IPS-18c (cell line): ENCODE results near the gene CACNA1A.

Experiments
- H3K4me3 ChIP-seq: 2 replicates; pipeline ENCODE4 v1.7.0; 2013; ENCODE audit warnings: low read depth, mild to moderate bottlenecking, low read length, moderate library complexity; ENCODE audit not compliant: insufficient read depth
- H3K9me3 ChIP-seq: one replicate; pipeline ENCODE4 v1.6.1; 2013; ENCODE audit warnings: mild to moderate bottlenecking, low read length, moderate library complexity; ENCODE audit not compliant: control insufficient read depth, insufficient read depth

The CACNA1A gene

DNA sequence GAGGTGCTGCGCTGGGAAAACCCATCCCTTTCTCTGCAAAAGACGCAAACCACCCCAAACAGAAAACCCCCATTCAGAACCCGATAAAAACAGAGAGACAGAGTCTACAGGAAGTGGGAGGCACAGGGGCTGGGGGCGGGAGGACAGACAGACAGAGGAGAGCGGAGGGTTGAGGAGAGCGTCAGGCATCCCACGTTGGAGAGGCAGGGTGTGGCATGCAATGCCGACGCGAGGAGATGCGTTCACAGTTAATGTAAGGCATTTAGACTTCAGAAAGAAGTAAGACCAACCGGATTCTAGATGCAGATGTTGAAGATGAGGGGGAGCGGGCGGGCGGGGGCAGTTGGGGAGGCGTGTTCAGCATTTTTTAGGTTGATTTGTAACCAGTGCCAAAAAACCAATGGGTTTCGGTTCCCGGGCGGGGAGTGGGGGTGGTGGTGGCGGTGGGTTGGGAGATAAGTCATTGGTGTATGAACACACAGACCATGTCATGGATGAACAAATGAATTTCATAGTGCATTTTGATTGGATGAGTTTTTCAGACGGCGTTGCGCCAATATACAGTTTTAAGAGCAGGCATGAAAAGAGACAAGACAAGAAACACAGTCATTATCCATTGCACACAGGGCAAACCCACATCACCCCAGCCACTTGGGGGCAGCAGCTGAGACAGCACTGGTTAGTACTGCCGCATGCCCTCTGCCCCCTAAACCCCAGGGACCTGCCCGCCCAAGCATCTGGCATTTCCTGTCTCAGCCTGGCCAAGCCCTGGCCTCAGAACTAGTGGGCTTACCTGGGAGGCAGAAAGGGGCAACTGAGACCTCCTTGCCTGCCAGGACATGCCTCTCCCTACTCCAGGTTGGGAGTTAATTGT, 264.8 kb downstream of the CACNA1A start:
- no peak overlapping the region for H3K4me3 ChIP-seq

DNA sequence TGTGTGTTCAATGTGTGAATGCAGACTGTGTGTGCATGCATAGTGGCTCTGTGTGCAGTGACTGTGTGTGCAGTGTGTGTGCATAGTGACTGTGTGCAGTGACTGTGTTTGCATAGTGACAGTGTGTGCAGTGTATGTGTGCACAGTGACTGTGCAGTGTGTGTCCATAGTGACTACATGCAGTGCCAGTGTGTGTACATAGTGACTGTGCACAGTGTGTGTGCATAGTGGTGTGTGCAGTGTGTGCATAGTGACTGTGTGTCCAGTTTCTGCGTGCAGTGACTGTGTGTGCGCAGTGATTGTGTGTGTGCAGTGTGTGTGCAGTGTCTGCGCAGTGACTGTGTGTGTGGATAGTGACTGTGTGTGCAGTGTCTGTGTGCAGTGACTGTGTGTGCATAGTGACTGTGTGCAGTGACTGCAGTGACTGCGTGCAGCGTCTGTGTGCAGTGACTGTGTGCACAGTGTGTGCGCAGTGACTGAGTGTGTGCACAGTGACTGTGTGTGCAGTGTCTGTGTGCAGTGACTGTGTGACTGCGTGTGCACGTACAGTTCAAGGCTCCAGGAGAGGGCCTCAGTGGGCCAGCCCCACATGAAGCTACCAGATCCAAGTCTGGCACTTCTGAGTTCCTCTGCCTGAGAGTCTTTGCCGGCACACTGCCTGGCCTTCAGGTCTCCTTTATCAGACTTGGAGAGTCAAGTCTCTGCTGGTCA, 265.8 kb downstream of the CACNA1A start:
- no peak overlapping the region for H3K4me3 ChIP-seq
- H3K9me3 ChIP-seq = peaks cover 2% of the 10 kb centered on the region

More for the DNA sequence above, 264.8 kb downstream of the CACNA1A start:
- H3K9me3 ChIP-seq = no peaks in the 10 kb centered on the region

DNA sequence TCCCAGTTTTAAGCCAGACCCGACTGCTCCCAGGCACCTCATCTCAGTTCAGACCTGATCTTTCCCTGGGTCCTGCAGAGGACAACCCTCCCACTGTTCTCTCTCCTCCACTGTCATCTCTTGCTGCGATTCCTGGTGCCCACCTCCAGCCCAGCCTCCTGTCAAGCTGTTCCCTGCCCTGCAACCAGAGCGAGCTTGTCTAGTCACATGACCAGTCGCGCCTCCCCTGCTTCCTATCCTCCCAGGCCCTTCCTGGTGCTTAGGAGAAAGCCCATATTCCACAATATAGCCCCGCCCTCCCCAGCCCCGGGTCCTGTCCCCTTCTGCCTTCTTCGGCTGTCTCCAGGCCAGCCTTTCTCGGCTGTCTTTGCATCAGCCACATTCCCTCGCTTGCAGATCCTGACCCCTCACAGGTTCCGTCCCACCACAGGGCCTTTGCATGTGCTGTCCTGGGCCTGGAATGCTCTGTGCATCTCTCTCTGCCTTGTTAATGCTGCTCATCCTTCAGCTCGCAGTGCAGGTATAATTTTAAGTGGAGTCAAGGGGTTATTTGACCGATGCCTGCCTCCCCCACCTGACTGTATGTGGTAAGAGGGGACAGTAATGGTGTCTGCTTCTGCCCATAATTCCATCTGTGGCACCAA, 267.3 kb downstream of the CACNA1A start:
- Histone ChIP-seq H3K9me3 (peaks cover 6% of the 10 kb centered on the region), H3K4me3 (no peak overlapping the region)

DNA sequence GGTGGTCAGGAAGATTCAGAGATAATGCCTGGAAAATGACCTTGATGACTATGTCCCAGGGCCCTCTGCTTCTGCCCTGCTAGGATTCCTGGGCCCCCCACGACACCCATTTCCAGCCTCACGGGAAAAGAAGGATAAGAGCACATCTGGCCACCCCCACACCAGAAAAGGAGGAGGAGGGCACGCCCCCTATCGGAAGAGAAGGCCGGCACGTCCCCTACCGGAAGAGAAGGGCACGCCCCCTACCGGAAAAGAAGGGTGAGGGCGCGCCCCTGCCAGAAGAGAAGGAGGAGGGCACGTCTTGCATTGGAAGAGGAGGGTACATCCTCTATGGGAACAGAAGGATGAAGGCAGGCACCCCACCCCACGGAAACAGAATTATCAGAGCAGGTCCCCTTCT, 271.8 kb downstream of the CACNA1A start:
- peaks cover 6% of the 10 kb centered on the region for H3K9me3 ChIP-seq
- H3K4me3 ChIP-seq = no peak overlapping the region

DNA sequence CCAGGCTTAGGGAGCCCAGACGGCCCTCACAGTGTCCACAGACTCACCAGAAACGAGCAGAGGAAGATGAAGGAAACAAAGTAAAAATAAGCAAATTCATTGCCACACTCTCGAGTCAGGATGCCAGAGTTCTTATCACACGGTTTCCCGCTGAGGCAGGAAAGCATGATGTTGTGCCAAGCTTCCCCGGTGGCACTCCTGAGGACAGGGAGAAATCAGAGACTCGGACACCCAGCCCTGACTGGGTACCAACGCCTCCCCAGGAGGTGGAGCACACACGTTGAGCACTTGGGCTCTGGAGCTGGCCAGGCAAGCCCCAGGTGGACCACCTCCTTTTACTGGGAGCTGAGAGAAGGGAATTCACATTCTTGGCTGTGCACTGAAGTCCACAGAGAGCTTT, 274.6 kb downstream of the CACNA1A start:
- Histone ChIP-seq H3K9me3 (peaks cover 6% of the 10 kb centered on the region), H3K4me3 (no peak overlapping the region)

DNA sequence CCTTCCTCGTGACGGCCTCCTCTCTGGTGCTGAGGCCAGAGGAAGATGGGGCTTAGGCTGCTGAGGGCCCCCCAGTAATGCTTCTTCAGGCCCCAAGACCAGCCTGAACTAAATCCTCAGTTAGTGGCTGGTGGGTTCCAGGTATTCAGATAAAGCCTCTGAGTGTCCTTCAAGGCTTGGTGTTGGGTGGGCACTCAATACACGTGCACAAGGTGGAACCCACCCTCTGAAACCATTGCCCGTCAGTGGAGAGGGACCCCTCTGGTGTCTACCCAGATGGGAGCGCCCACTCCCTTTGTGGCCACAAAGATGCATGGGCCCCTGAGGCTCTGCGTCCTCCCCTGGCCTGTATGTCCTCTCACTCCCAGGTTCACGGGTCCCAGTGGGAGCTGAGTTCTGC, 277.0 kb downstream of the CACNA1A start:
- Histone ChIP-seq H3K4me3 (no peak overlapping the region), H3K9me3 (no peaks in the 10 kb centered on the region)

DNA sequence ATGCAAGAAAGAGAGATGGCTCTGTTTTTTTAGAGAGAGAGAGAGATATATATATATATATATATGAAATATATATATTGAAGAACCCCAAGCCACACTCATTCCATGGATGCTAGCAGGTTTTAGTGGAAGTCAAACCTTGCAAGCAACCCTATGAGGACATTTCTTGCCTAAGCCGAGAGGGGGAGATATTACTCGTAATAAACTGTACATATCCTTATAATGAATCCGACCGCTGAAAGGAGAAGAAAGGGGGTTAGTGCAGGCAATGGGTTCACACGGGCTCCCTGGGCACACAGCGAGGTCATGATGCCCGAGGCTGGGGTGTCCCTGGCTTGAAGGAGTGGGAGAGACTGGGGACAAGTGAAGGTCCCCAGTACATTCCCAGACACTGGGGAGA, 277.7 kb downstream of the CACNA1A start:
- Histone ChIP-seq H3K9me3 (no peaks in the 10 kb centered on the region), H3K4me3 (no peak overlapping the region)

DNA sequence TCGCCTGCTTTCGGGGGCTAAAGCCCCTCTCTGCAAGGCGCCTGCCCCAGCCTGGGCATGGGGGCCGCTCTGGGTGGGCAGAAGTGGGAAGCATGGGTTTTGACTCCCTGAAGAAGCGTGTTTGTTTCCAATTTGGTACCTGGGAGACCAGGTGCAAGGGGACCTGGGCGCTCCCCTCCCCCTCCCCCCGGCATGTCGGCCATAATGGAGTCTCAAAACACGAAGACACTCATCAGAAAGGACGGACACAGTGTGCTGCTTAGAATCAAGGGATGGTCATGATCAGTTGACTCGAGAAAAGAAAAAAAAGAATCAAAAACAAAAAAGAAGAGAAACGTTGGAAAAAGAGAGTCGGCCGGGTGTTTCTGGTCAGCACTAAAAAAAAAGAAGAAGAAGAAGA, 279.3 kb downstream of the CACNA1A start:
- H3K9me3 ChIP-seq = no peaks in the 10 kb centered on the region

DNA sequence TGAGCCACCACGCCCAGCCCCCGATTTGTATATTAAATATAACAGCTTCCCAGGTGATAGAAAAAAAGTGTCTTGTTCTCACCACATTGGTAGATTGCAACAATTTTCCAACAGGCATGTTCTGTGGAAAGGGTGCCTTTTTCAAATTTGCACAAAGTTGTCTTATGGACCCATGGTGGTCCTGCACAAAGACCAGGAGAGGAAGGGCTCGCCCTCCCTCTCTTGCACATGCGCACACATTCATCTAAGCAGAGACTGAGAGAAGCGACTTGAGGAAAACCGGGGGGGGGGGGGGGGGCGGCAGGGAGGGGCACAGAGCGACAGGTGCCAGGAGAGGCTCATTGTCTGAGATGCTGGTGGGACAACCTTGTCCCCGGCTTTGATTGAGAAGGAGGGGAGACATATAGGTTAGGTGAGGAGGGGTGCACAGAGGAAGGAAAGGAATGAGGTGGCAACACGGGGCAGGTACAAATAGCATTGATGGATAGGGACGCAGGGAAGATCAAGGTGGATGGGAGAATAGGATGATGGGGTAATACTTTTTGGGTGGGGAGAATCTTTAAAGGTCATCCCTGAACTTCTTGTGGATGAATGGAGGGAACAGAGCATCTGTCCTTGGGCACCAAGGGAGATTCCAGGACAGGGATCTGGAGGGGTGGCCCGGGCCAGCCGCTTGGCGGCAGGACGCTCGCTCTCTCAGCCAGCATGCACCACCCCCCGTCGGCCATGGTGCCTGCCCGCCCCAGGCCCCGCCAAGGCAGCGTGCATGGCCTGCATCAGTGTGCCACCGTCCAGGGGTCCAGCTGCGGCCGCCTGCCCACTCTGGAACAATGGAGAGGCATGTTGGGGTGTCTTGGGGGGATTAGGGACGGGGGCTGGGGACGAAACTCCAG, 280.1 kb downstream of the CACNA1A start:
- H3K4me3 ChIP-seq = no peak overlapping the region
- no peaks in the 10 kb centered on the region for H3K9me3 ChIP-seq

More for the DNA sequence above, 279.3 kb downstream of the CACNA1A start:
- H3K4me3 ChIP-seq = no peak overlapping the region

DNA sequence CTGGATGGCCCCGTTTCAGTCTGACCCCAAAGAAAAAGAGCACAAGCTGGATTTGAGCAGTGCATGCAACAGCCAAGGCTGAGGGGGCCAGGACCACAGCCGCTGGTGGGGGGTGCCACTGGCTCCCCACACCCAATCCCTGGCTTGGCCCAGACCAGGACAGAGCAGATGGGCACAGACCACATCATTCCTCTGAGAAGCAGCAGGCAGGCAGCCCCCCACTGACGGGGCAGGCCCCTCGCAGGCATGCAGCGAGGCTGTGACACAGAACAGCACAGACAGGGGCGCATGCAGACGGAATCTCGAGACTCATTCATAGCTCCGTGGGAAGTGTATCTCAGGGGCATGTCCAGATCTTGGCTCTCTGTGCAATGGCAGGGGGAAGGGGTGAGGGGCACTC, 281.2 kb downstream of the CACNA1A start:
- no peak overlapping the region for H3K4me3 ChIP-seq
- no peaks in the 10 kb centered on the region for H3K9me3 ChIP-seq

DNA sequence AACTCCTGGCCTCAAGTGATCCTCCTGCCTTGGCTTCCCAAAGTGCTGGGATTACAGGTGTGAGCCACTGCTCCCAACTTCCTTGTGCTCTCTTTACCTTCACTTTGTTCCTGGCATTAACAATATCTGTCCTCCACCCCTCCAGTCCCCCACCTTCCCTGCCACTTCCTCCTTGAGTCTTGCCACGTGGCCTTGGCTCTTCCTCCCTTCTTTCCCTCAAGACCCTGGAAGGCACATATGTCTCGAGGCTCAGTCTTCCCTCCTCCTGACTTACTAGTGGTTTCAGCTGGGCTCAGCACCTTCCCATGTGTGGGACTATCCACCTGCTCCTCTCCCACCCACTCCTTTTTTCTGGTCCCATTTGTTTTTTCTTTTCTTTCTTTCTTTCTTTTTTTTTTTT, 285.4 kb downstream of the CACNA1A start:
- no peaks in the 10 kb centered on the region for H3K9me3 ChIP-seq
- H3K4me3 ChIP-seq = no peak overlapping the region

DNA sequence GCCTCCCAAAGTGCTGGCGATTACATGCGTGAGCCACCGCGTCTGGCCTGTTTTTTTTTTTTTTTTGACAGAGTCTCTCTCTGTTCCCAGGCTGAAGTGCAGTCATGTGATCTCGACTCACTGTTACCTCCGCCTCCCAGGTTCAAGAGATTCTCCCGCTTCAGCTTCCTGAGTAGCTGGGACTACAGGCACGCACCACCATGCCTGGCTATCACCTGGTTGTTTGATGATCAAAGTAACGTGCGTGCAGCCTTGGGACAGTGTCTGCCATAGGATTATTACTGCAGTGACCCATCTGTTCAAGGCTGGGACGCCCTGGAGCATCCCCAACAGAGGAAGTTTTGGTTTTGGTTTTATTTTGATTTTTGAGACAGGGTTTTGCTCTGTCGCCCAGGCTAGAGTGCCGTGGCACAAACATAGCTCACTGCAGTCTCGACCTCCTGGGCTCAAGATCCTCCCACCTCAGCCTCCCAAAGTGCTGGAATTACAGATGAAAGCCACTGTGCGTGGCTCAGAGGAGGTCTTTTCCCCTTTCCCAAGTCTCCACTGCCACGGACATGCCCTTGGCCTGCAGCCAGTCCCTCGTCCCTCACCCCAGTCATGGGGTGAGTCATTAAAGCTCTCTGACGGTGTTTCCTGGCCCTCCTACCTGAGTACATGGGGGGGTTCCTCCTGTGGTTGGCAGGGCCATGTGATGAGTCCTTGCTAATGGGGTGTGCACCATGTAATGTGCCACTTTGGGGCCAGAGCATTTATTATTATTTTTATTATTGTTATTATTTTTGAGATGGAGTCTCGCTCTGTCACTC, 290.5 kb downstream of the CACNA1A start:
- Histone ChIP-seq H3K9me3 (no peaks in the 10 kb centered on the region), H3K4me3 (no peak overlapping the region)

DNA sequence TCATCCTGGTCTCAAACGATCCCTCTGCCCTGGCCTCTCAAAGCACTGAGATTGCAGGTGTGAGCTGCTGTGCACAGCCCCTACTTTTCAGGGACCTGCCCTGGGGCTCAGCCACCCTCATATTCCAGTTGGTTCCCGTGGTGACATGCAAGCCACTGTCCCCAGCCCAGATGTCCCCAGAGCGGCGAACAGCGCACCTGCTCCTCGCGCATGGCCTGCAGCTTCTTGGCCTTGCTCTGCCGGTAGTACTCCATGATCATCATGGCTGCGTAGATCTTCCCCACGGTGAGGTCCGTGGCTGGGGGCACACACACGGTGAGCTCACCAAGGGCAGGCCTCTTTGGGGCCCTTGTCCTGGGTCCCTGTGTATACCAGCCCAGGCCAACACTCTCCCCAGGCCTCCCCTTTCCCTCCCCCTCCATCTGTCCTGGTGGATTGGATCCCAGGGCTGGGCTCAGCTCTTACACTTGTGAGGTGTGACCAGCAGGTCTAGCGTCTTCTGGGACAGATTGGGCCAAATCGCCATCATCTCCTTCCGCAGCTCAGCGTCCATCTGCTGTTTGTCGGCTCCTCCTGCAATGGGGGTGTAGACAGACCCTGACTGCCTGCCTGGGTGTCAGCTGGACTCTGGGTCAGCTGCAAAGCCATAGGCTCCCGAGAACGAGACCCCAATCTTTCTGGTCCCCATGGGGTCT, 292.1 kb downstream of the CACNA1A start:
- H3K9me3 ChIP-seq = no peaks in the 10 kb centered on the region
- no peak overlapping the region for H3K4me3 ChIP-seq

DNA sequence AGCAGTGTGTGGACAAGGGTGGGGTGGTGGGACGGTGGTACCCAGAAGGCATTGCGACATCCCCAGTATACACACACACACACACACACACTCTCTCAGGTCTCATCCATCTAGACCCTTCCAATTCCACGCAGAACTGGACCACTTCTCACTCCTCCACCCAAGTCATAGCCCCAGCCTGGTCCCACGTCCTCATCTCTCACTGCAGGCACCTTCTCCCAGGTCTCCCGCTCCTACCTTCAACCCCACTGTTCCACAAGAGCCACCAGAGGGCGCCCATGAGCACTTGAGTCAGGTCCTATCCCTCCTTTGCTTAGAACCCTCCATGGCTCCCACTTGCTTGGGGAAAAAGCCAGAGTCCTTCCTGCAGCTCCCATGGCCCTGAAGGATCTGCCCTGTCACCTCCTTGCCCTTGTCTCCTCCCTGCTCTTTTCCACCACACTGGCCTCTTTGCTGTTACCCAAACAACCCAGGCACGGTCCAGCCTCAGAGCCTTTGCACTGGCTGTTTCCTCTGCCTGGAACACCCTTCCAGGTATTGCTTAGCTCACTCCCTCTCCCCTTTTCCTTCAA, 293.4 kb downstream of the CACNA1A start:
- Histone ChIP-seq H3K4me3 (no peak overlapping the region), H3K9me3 (no peaks in the 10 kb centered on the region)

DNA sequence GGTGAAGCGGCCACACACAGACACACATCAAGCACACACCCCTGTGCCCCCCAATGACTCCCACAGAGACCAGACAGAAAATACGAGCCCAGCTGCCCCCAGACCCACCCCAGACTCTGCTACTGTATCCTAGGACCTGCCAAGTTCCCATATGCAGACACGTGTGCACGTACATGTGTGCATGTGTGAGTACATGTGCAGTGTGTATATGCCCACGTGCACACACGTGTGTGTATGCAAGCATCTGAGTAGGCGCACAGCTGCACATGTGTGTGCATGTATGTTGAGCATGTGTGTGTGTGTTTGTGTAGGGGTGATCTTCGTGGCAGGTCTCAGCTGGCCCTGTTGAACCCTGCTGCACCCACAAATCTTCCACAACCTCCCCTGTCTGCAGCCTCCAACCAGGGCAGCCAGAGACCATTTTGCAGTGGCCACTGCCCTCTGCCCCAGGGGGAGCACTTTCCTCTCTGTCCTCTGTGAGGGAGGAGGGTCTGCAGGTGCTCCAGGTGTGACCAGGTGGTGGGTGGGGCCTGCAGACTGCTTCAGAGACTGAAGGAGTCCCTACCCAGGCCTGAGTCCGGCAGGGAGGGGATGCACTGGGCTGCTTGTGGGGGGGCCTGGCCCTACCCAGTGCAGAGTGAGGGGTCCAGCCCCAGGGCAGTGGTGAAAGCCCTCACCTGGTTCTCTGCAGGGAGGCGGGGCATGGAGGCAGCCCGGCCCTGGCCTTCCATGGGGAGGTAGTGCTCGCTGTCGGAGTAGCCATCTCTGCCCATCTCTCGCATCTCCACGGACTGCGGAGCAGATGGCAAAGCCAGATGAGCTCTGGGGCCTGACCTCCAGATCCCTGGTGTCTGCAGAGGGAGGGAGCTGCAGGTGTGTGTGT, 294.6 kb downstream of the CACNA1A start:
- no peak overlapping the region for H3K4me3 ChIP-seq
- no peaks in the 10 kb centered on the region for H3K9me3 ChIP-seq
